ENCODE data around the gene SLC9A9.
A peak's percentile ranks its signal among the peaks of the same experiment; 100 is the strongest.
"Not testable (repeated sequence)": the region's sequence is repeated elsewhere in the genome, so short reads cannot be mapped to it uniquely, and the experiment has no call there.

Gene SLC9A9

GRCh38 chr3:143811602-143812001 lies 36.7 kb downstream of the SLC9A9 start:
- Histone ChIP-seq H3K36me3 (peaks cover 0 to 23% (median 0%) of the 10 kb centered on the region in 11 experiments; a peak in 1 of 22 replicates), H3K9ac (0 out of 22 replicates have a peak overlapping the region, but pooled peaks of 1 of the 11 experiments have one; percentile 21), H4K20me1 (no peaks in the 10 kb centered on the region), H3K27me3 (no peaks in the 10 kb centered on the region), H3K4me1 (peaks cover 60 to 100% (median 68%) of the 10 kb centered on the region in 10 experiments), H3K4me2 (peak overlapping the region; percentile 64 to 88 (median 80)), H3K9me3 (replicated peaks in 1 of 11) (peaks cover 0 to 16% (median 9%) of the 10 kb centered on the region in 11 experiments; a peak in 14 of 22 replicates), H3K27ac (peak overlapping the region in 9 of 11 experiments; percentile 28 to 82 (median 62); a peak in 16 of 22 replicates), H3K4me3 (peak overlapping the region in 2 of 10 experiments; percentile 0 to 27; a peak in 1 of 20 replicates)
- TF ChIP-seq Cebpa-rat (IDR thresholded peaks at IDR 0.05), result peak in 1 of 11 experiments; percentile 71; a peak in 2 of 22 replicates

GRCh38 chr3:143810953-143811265 lies 37.4 kb downstream of the SLC9A9 start:
- H3K9me3 ChIP-seq (replicated peaks in 1 of 11), result peaks cover 0 to 10% (median 5%) of the 10 kb centered on the region in 11 experiments; a peak in 8 of 22 replicates
- peak overlapping the region; percentile 64 to 88 (median 80) for H3K4me2 ChIP-seq
- H3K4me1 ChIP-seq, result peaks cover 60 to 99% (median 71%) of the 10 kb centered on the region in 10 experiments
- no peaks in the 10 kb centered on the region for H3K27me3 ChIP-seq
- no peak overlapping the region for H3K9ac ChIP-seq
- H3K36me3 ChIP-seq, result peaks cover 0 to 20% (median 0%) of the 10 kb centered on the region in 11 experiments; a peak in 1 of 22 replicates
- H4K20me1 ChIP-seq, result 0 out of 22 replicates have a peak, but pooled peaks cover 0 to 3% (median 0%) of the 10 kb centered on the region in 11 experiments
- H3K27ac ChIP-seq, result peak overlapping the region in 7 of 11 experiments; percentile 38 to 82 (median 63); a peak in 13 of 22 replicates
- peak overlapping the region in 4 of 10 experiments; percentile 0 to 27 (median 4); a peak in 1 of 20 replicates for H3K4me3 ChIP-seq
- TF ChIP-seq Cebpa-rat (IDR thresholded peaks at IDR 0.05), result no peak

DNA sequence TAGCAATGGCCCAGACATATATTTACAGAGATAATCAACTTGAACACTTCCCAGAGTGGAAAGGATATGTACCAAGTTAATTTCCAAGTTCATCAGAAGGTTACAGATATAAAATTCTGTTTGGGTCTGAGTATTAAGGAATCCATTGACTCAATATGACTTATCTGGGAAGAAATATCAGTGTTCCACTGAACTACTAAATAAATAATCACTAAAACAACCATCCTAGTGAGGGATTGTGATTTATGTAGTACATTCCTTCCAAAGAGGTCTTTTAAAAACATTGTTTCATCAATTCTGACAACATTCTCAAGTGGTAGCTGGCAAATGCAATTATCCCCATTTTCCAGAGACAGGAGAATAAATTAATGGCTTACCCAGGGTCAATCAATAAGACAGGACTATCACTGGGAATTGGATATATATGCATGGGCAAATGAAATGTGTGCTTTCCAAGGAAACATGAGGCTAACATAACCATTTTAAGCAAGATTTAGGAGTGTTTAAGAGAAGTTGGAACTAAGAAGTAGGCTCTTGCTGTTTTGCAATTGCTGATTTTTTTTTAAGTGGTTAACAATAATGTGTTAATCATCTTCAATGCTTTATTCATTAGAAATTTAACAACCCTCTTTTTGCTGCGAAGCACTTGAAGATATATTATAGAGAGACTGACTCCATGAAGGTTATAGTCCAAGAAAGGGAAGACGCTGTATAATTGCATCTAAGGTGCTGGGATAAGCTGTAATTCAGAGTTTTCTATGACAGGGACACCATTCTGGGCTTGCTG lies 37.9 kb downstream of the SLC9A9 start:
- H3K27me3 ChIP-seq, result no peaks in the 10 kb centered on the region
- H3K4me2 ChIP-seq, result peak overlapping the region; percentile 64 to 88 (median 80)
- H3K4me1 ChIP-seq, result peaks cover 60 to 99% (median 69%) of the 10 kb centered on the region in 10 experiments
- TF ChIP-seq Cebpa-rat (IDR thresholded peaks at IDR 0.05), result no peak
- peaks cover 0 to 9% (median 5%) of the 10 kb centered on the region in 11 experiments; a peak in 6 of 22 replicates for H3K9me3 ChIP-seq (replicated peaks in 1 of 11)
- H4K20me1 ChIP-seq, result 0 out of 22 replicates have a peak, but pooled peaks cover 0 to 3% (median 0%) of the 10 kb centered on the region in 11 experiments
- H3K4me3 ChIP-seq, result peak overlapping the region in 2 of 10 experiments; percentile 2 to 6; a peak in 1 of 20 replicates
- H3K36me3 ChIP-seq, result peaks cover 0 to 20% (median 0%) of the 10 kb centered on the region in 11 experiments; a peak in 1 of 22 replicates
- H3K9ac ChIP-seq, result no peak overlapping the region
- H3K27ac ChIP-seq, result peak overlapping the region in 5 of 11 experiments; percentile 58 to 82 (median 66); a peak in 5 of 22 replicates

DNA sequence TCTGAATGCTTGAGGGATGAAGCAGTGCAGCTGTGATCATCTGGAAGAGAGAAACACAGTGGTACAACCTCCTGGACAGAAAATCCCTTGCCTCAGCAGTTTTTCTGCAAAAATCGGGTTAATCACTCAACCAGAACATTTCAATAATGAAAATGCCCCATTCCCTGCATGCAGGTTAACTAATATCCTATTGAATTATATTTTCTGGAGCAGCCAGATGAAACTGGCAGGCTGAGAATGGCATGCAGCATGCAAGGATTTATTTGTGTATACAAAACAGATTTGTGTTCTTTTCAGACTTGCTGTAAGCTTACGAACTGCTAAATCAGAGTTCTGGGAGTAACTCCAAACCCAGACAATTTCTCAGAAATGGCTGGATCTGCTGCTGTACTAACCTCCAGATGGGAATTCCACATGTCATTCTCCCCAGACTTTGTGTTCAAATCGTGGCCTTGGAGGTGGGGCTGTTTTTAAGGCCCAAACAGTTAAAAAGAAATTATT lies 39.1 kb downstream of the SLC9A9 start:
- Histone ChIP-seq H3K9me3 (replicated peaks in 1 of 11) (peaks cover 0 to 13% (median 5%) of the 10 kb centered on the region in 11 experiments; a peak in 6 of 22 replicates), H3K36me3 (peaks cover 0 to 20% (median 0%) of the 10 kb centered on the region in 11 experiments; a peak in 1 of 22 replicates), H3K4me3 (no peak overlapping the region), H4K20me1 (0 out of 22 replicates have a peak, but pooled peaks cover 0 to 3% (median 0%) of the 10 kb centered on the region in 11 experiments), H3K4me1 (peaks cover 49 to 97% (median 58%) of the 10 kb centered on the region in 10 experiments), H3K9ac (no peak overlapping the region), H3K27ac (no peak overlapping the region), H3K4me2 (peak overlapping the region in 10 of 11 experiments; percentile 3 to 80 (median 25); a peak in 14 of 22 replicates), H3K27me3 (no peaks in the 10 kb centered on the region)
- no peak for TF ChIP-seq Cebpa-rat (IDR thresholded peaks at IDR 0.05)

DNA sequence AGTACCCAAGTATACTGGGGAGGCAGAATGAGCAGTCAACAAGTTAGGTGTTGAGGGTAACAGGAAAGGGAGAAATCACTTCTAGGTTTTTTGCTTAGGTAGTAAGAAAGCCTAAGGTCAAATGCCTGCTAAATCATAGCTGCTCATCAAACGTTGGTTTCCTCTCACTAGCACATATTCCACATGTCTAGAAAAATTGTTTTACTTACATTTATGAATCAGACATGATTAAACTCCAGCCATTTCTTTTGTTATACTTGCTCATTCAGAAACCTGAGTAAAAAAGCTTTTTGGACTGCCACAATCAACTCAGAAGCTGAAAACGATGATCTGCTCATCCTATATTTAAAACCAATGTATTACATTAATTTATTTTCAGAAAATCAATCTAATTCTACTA lies 40.2 kb downstream of the SLC9A9 start:
- Histone ChIP-seq H3K4me2 (peak overlapping the region in 3 of 11 experiments; percentile 61 to 80 (median 77); a peak in 6 of 22 replicates), H3K36me3 (peaks cover 0 to 15% (median 0%) of the 10 kb centered on the region in 11 experiments; a peak in 1 of 22 replicates), H3K27me3 (no peaks in the 10 kb centered on the region), H3K4me3 (0 out of 20 replicates have a peak overlapping the region, but pooled peaks of 1 of the 10 experiments have one; percentile 11), H3K27ac (peak overlapping the region in 1 of 11 experiments; percentile 70; a peak in 1 of 22 replicates), H3K9me3 (replicated peaks in 1 of 11) (peaks cover 0 to 10% (median 0%) of the 10 kb centered on the region in 11 experiments; a peak in 4 of 22 replicates), H3K9ac (no peak overlapping the region), H3K4me1 (peaks cover 38 to 97% (median 46%) of the 10 kb centered on the region in 10 experiments), H4K20me1 (0 out of 22 replicates have a peak, but pooled peaks cover 0 to 3% (median 0%) of the 10 kb centered on the region in 11 experiments)
- no peak for TF ChIP-seq Cebpa-rat (IDR thresholded peaks at IDR 0.05)

DNA sequence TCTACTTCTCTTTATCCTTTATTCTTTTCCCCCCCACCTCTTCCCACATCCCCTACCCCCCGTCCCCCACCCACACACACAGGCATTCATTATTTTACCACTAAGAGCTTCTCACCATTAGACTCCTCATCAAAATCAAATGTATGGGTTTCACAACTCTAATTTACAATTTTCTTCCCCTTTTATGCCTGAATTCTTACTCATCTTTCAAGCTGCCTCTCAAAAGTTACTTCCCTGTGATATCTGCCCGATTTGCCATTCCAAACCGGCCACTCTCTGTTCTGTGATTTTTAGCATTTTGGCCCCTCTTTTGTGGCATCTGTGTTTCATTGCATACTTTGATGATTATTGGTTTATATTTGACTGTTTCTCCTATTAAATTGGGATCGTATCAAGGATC lies 42.2 kb downstream of the SLC9A9 start:
- Histone ChIP-seq H4K20me1 (0 out of 22 replicates have a peak, but pooled peaks cover 0 to 3% (median 0%) of the 10 kb centered on the region in 11 experiments), H3K4me1 (peaks cover 18 to 78% (median 26%) of the 10 kb centered on the region in 10 experiments), H3K4me2 (peak overlapping the region in 5 of 11 experiments; percentile 15 to 80 (median 74); a peak in 10 of 22 replicates), H3K27ac (peak overlapping the region in 4 of 11 experiments; percentile 55 to 70 (median 60); a peak in 7 of 22 replicates), H3K27me3 (no peaks in the 10 kb centered on the region), H3K4me3 (no peak overlapping the region), H3K9me3 (replicated peaks in 1 of 11) (peaks cover 0 to 25% (median 6%) of the 10 kb centered on the region in 11 experiments; a peak in 4 of 22 replicates), H3K9ac (peak overlapping the region in 3 of 11 experiments; percentile 17 to 35 (median 25); a peak in 4 of 22 replicates), H3K36me3 (peaks cover 0 to 18% (median 0%) of the 10 kb centered on the region in 11 experiments; a peak in 1 of 22 replicates)
- TF ChIP-seq Cebpa-rat (IDR thresholded peaks at IDR 0.05), result no peak

- Histone ChIP-seq H3K27ac (peak overlapping the region in 3 of 11 experiments; percentile 50 to 56 (median 53); a peak in 7 of 22 replicates), H3K4me2 (peak overlapping the region in 5 of 11 experiments; percentile 25 to 79 (median 73); a peak in 7 of 22 replicates), H3K9me3 (replicated peaks in 1 of 11) (peaks cover 0 to 25% (median 6%) of the 10 kb centered on the region in 11 experiments; a peak in 4 of 22 replicates), H3K4me1 (peaks cover 12 to 72% (median 21%) of the 10 kb centered on the region in 10 experiments), H3K9ac (peak overlapping the region in 1 of 11 experiments; percentile 11; a peak in 1 of 22 replicates), H3K36me3 (peaks cover 0 to 18% (median 0%) of the 10 kb centered on the region in 11 experiments; a peak in 1 of 22 replicates)
- H3K27me3 ChIP-seq, H4K20me1 ChIP-seq, H3K4me3 ChIP-seq: not testable (repeated sequence)
Measured at GRCh38 chr3:143805476-143805875, 42.8 kb downstream of the SLC9A9 start.

DNA sequence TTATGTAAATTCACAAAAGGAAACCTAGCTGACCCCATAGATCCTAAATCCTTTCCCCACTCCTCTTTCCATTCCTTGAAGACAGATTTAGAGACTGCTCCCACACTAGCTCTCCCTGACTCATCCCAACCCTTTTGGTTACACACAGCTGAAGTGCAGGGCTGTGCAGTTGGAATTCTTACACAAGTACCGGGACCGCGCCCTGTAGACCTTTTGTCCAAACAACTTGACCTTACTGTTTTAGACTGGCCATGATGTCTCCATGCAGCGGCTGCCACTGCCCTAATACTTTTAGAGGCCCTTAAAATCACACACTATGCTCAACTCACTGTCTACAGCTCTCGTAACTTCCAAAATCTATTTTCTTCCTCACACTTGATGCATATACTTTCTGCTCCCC lies 47.2 kb downstream of the SLC9A9 start:
- H3K36me3 ChIP-seq, result peaks cover 0 to 16% (median 0%) of the 10 kb centered on the region in 11 experiments; a peak in 4 of 22 replicates
- not testable (repeated sequence) for H3K9ac ChIP-seq, H4K20me1 ChIP-seq, H3K27me3 ChIP-seq, H3K4me3 ChIP-seq, H3K27ac ChIP-seq, H3K4me2 ChIP-seq
- H3K9me3 ChIP-seq (replicated peaks in 1 of 11), result peaks cover 0 to 32% (median 6%) of the 10 kb centered on the region in 11 experiments; a peak in 4 of 22 replicates
- peaks cover 0 to 28% (median 2%) of the 10 kb centered on the region in 10 experiments; a peak in 9 of 20 replicates for H3K4me1 ChIP-seq

GRCh38 chr3:143798151-143798550 lies 50.1 kb downstream of the SLC9A9 start:
- not testable (repeated sequence) for H4K20me1 ChIP-seq
- peaks cover 0 to 43% (median 0%) of the 10 kb centered on the region in 11 experiments; a peak in 6 of 22 replicates for H3K36me3 ChIP-seq

More at GRCh38 chr3:143798151-143798550, 50.1 kb downstream of the SLC9A9 start:
- peaks cover 0 to 31% (median 0%) of the 10 kb centered on the region in 10 experiments; a peak in 5 of 20 replicates for H3K4me1 ChIP-seq
- peaks cover 0 to 28% (median 6%) of the 10 kb centered on the region in 11 experiments; a peak in 4 of 22 replicates for H3K9me3 ChIP-seq (replicated peaks in 1 of 11)
- not testable (repeated sequence) for H3K4me2 ChIP-seq, H3K27ac ChIP-seq, H3K9ac ChIP-seq, H3K27me3 ChIP-seq, H3K4me3 ChIP-seq

Measured in BLaER1 treated with 17β-estradiol and CSF1 and Interleukin-3, amounts not matched to agents 10 nM and 100 nM (cell line).